Smooth muscle cell (in vitro differentiated cells): Measurements from ENCODE around the gene TLCD3A. TPM values are rescaled to one million over a fixed set of nuclear protein-coding genes. Genes with fewer than 3 reads are reported as not detected.
"Not testable (repeated sequence)": the region's sequence is repeated elsewhere in the genome, so short reads cannot be mapped to it uniquely, and the experiment has no call there.

Experiments
- DNase-seq: peaks from one replicate; lab custom pipeline; 2025; ENCODE audit not compliant: unreplicated experiment; lab: John Stamatoyannopoulos, UW
- H2AFZ ChIP-seq: fragments of 200-600 bp; sonication (generic); 2 replicates; pipeline ENCODE4 v1.6.0; 2016; ENCODE audit warnings: antibody characterized with exemption, low read depth, mild to moderate bottlenecking
- H3F3A ChIP-seq: fragments of 200-600 bp; sonication (generic); 2 replicates; pipeline ENCODE4 v1.6.0; 2017; ENCODE audit warnings: antibody characterized with exemption, low read depth
- H3K27ac ChIP-seq: fragments of 200-600 bp; sonication (generic); 2 replicates; pipeline ENCODE4 v1.5.1; 2016; ENCODE audit warnings: low read depth, mild to moderate bottlenecking
- H3K27me3 ChIP-seq: fragments of 200-600 bp; sonication (generic); 2 replicates; pipeline ENCODE4 v1.6.1; 2016; ENCODE audit warnings: low read depth, mild to moderate bottlenecking
- H3K36me3 ChIP-seq: fragments of 200-600 bp; sonication (generic); 2 replicates; pipeline ENCODE4 v1.5.1; 2016; ENCODE audit warnings: low read depth
- H3K4me1 ChIP-seq: fragments of 200-600 bp; sonication (generic); 2 replicates; pipeline ENCODE4 v1.5.1; 2016; ENCODE audit warnings: low read depth
- H3K4me2 ChIP-seq: fragments of 200-600 bp; sonication (generic); 2 replicates; pipeline ENCODE4 v1.6.0; 2016; ENCODE audit warnings: mild to moderate bottlenecking
- H3K4me3 ChIP-seq: fragments of 200-600 bp; sonication (generic); 2 replicates; pipeline ENCODE4 v1.5.1; 2016; ENCODE audit warnings: mild to moderate bottlenecking
- H3K79me2 ChIP-seq: fragments of 200-600 bp; sonication (generic); 2 replicates; pipeline ENCODE4 v1.6.0; 2016; ENCODE audit warnings: low read depth, mild to moderate bottlenecking
- H3K9ac ChIP-seq: fragments of 200-600 bp; sonication (generic); 2 replicates; pipeline ENCODE4 v1.6.0; 2016; ENCODE audit warnings: low read depth
- H3K9me3 ChIP-seq: fragments of 200-600 bp; sonication (generic); replicated peaks from 2 replicates; pipeline ENCODE4 v1.5.1; 2016; ENCODE audit warnings: low read depth
- H4K20me1 ChIP-seq: fragments of 200-600 bp; sonication (generic); 2 replicates; pipeline ENCODE4 v1.6.0; 2016; ENCODE audit warnings: low read depth
- WGBS: methylation state at CpG from one replicate; pipeline ENCODE4 v1.1.7; 2016; ENCODE audit warnings: low lambda C conversion rate; 5-methylcytosine and 5-hydroxymethylcytosine counted together
- polyA plus RNA-seq: library from polyadenylated mRNA; unstranded; fragments of >200 nt; fragmentation: Nextera tagmentation; extraction: Ambion mirVana; gene quantifications from 2 replicates; pipeline ENCODE4 v1.2.1, GENCODE V29; 2016
- total RNA-seq: library from RNA; depleted of rRNA; stranded (reverse); fragments of >200 nt; gene quantifications from 2 replicates; pipeline ENCODE4 v1.2.3, GENCODE V29; 2014
- TF ChIP-seq, protein P1 (sequence below): fragments of 200-600 bp; sonication (generic); IDR thresholded peaks from 2 replicates; pipeline ENCODE4 v1.5.1; 2017; ENCODE audit warnings: borderline replicate concordance, mild to moderate bottlenecking, antibody characterized with exemption; ENCODE audit not compliant: insufficient read depth, poor library complexity, severe bottlenecking

Gene TLCD3A
- total and polyA plus RNA-seq, 2 experiments from 2014 or later = 21.9 to 23.0 TPM

DNA sequence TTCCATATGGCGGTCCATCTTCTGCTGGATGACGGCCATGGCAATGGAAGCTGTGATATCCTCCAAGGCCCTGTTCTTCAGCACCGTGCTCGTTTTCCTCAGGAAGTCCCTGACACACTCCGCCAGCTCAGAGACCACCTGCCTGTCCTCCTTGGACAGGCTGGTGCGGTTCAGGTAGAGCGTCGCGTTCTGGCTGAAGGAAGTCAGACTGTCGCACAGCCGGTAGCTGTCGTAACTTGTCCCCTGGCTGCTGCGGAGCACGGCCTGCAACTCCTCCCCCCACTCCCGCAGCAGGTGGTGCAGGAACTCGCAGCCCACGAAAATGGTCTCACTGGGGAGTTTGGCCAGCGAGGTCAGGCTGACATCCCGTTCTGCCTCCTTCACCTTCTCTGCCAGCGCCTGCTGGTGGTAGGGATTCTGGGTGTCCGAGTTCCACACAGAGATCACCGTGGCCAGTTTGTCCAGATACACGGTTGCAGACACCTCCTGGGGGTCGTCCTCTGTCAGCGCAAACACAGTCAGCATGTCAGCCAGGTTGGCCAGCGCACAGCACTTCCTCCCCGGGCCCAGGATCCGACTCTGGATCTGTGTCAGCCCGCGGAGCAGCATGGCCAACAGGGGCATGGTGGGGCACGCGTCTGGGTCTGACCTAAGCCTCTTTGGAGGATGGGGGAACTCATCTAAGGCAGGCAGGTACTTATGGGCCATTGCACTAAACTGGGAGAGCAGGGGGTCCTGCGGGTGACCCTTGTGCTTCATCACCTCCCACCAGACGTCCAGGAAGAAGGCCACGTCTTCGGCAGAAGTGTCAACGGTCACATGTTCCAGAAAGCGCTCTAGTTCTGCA is 14.6 kb downstream of the TLCD3A start:
- no peaks in the 10 kb centered on the region for H3K9me3 ChIP-seq
- H3K4me3 ChIP-seq = no peak overlapping the region
- no peaks in the 10 kb centered on the region for H3K27me3 ChIP-seq
- H3K4me1 ChIP-seq = no peaks in the 10 kb centered on the region
- WGBS = 98% methylated on average over 38 of the region's 38 CpGs
- DNase-seq = no peak
- peaks cover 4% of the 10 kb centered on the region for H4K20me1 ChIP-seq
- no peak overlapping the region for H2AFZ ChIP-seq
- H3K9ac ChIP-seq = no peak overlapping the region
- H3K27ac ChIP-seq = no peak overlapping the region
- no peaks in the 10 kb centered on the region for H3K36me3 ChIP-seq
- H3F3A ChIP-seq = no peaks in the 10 kb centered on the region
- peaks cover 21% of the 10 kb centered on the region for H3K79me2 ChIP-seq
- no peak overlapping the region for H3K4me2 ChIP-seq
- TF ChIP-seq, protein P1, sequence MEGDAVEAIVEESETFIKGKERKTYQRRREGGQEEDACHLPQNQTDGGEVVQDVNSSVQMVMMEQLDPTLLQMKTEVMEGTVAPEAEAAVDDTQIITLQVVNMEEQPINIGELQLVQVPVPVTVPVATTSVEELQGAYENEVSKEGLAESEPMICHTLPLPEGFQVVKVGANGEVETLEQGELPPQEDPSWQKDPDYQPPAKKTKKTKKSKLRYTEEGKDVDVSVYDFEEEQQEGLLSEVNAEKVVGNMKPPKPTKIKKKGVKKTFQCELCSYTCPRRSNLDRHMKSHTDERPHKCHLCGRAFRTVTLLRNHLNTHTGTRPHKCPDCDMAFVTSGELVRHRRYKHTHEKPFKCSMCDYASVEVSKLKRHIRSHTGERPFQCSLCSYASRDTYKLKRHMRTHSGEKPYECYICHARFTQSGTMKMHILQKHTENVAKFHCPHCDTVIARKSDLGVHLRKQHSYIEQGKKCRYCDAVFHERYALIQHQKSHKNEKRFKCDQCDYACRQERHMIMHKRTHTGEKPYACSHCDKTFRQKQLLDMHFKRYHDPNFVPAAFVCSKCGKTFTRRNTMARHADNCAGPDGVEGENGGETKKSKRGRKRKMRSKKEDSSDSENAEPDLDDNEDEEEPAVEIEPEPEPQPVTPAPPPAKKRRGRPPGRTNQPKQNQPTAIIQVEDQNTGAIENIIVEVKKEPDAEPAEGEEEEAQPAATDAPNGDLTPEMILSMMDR = no peak

DNA sequence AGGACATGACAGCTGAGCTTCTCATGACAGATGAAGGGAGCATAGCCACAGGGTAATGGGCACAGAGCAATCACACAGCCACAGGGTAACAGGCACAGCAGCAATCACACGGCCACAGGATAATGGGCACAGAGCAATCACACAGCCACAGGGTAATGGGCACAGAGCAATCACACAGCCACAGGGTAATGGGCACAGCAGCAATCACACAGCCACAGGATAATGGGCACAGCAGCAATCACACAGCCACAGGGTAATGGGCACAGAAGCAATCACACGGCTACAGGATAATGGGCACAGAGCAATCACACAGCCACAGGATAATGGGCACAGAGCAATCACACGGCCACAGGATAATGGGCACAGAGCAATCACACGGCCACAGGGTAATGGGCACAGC is 16.2 kb downstream of the TLCD3A start:
- peaks cover 22% of the 10 kb centered on the region for H3K79me2 ChIP-seq
- H3K27ac ChIP-seq, H3K4me3 ChIP-seq, H3K4me1 ChIP-seq, H3F3A ChIP-seq, H3K27me3 ChIP-seq, H4K20me1 ChIP-seq, H3K36me3 ChIP-seq, H3K4me2 ChIP-seq, H2AFZ ChIP-seq, H3K9me3 ChIP-seq, H3K9ac ChIP-seq, DNase-seq: not testable (repeated sequence)
- 100% methylated on average over 4 of the region's 4 CpGs for WGBS

DNA sequence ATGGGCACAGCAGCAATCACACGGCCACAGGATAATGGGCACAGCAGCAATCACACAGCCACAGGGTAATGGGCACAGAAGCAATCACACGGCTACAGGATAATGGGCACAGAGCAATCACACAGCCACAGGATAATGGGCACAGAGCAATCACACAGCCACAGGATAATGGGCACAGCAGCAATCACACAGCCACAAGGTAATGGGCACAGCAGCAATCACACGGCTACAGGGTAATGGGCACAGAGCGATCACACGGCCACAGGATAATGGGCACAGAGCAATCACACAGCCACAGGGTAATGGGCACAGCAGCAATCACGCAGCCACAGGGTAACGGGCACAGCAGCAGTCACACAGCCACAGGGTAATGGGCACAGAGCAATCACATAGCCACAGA is 17.0 kb downstream of the TLCD3A start:
- not testable (repeated sequence) for H3K9ac ChIP-seq, H3K9me3 ChIP-seq, H3K36me3 ChIP-seq, DNase-seq, H3K4me2 ChIP-seq, H4K20me1 ChIP-seq, H3K4me1 ChIP-seq, H3F3A ChIP-seq, H3K27ac ChIP-seq, H3K27me3 ChIP-seq, H3K4me3 ChIP-seq, H2AFZ ChIP-seq
- H3K79me2 ChIP-seq = peaks cover 22% of the 10 kb centered on the region
- WGBS = 86% methylated on average over 7 of the region's 7 CpGs

DNA sequence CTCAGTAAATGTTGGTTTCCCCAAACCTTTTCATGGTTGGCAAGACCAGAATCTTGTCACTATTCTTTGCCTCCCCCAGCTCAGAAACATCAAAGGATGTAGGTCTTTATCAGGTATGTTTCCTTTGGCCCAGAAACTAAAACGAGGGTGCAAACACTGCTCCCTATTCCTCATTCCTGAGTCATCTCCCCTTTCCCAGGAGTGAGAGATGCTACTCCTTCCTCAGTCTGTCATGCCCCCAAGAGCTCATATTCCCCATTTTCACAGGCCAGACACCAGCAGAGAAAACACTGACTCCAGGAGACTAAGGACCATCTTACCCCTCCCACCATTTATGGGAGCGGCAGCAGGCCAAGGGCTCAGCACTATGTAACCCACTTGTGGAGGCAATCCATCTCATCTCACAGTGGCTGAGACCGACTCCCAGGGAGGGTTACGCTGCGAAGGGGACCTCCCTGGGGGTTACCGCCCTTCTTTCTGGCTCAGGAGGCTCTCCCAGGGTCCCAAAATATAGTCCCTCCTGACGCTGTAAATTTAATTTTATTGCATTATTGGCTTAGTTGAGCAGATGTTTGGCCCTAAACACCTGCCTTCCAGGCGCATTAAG is 18.1 kb downstream of the TLCD3A start:
- H3K4me1 ChIP-seq = no peaks in the 10 kb centered on the region
- no peaks in the 10 kb centered on the region for H3K9me3 ChIP-seq
- H3F3A ChIP-seq = peaks cover 8% of the 10 kb centered on the region
- no peaks in the 10 kb centered on the region for H3K36me3 ChIP-seq
- H3K4me3 ChIP-seq = peak overlapping the region; percentile 82
- H3K27me3 ChIP-seq = no peaks in the 10 kb centered on the region
- TF ChIP-seq, protein P1 = no peak
- H3K27ac ChIP-seq = no peak overlapping the region
- no peak for DNase-seq
- no peak overlapping the region for H2AFZ ChIP-seq
- no peak overlapping the region for H3K9ac ChIP-seq
- WGBS = 88% methylated on average over 8 of the region's 8 CpGs
- H3K79me2 ChIP-seq = peaks cover 22% of the 10 kb centered on the region
- no peaks in the 10 kb centered on the region for H4K20me1 ChIP-seq
- peak overlapping the region; percentile 90 for H3K4me2 ChIP-seq
